HEK293T (cell line): ENCODE measurements around the gene RNU11.

Source experiments
- CTBP1 ChIP-seq: fragments of 450-650 bp; IDR thresholded peaks from 2 replicates; pipeline ENCODE4 v1.6.1; 2016; ENCODE audit warnings: borderline replicate concordance
- FOXA1 ChIP-seq: fragments of 450-650 bp; IDR thresholded peaks from 2 replicates; pipeline ENCODE4 v1.6.1; 2016; ENCODE audit warnings: mild to moderate bottlenecking
- SP1 ChIP-seq: fragments of 450-650 bp; IDR thresholded peaks from 2 replicates; pipeline ENCODE4 v1.6.1; 2017
- SUZ12 ChIP-seq: fragments of 450-650 bp; IDR thresholded peaks from 2 replicates; pipeline ENCODE4 v1.6.1; 2016; ENCODE audit warnings: mild to moderate bottlenecking

- TF ChIP-seq CTBP1, result no peak
- TF ChIP-seq FOXA1, result no peak
- TF ChIP-seq SUZ12, result no peak
- no peak for TF ChIP-seq SP1
These were observed 3.9 kb upstream of the RNU11 start for GRCh38 chr1:28644494-28644893.
